ENCODE results near the gene S100G.

- no peak for TF ChIP-seq CTCF (IDR thresholded peaks at IDR 0.05)
- TF ChIP-seq EP300 (IDR thresholded peaks at IDR 0.05): no peak
These were observed 45.6 kb upstream of the S100G start for GRCh38 chrX:16604337-16604736.
